HUES48 (cell line): Measurements from ENCODE around the gene FAM219B.
A peak's percentile ranks its signal among the peaks of the same experiment; 100 is the strongest.
"Not testable (repeated sequence)": the region's sequence is repeated elsewhere in the genome, so short reads cannot be mapped to it uniquely, and the experiment has no call there.

Experiments
- H3K27ac ChIP-seq: one replicate; pipeline ENCODE4 v1.7.0; 2013; ENCODE audit warnings: low read depth, low read length, inconsistent platforms
- H3K27me3 ChIP-seq: 2 replicates; pipeline ENCODE4 v1.6.1; 2013; ENCODE audit warnings: mild to moderate bottlenecking, low read length; ENCODE audit not compliant: control insufficient read depth, insufficient read depth
- H3K36me3 ChIP-seq: 2 replicates; pipeline ENCODE4 v1.6.1; 2013; ENCODE audit warnings: low read length; ENCODE audit not compliant: control insufficient read depth, insufficient read depth
- H3K4me1 ChIP-seq: 2 replicates; pipeline ENCODE4 v1.6.1; 2013; ENCODE audit warnings: mild to moderate bottlenecking, low read length; ENCODE audit not compliant: control insufficient read depth, insufficient read depth
- H3K4me3 ChIP-seq: 2 replicates; pipeline ENCODE4 v1.5.1; 2013; ENCODE audit warnings: mild to moderate bottlenecking, low read depth, low read length
- H3K9ac ChIP-seq: 2 replicates; pipeline ENCODE4 v1.6.1; 2013; ENCODE audit warnings: mild to moderate bottlenecking, low read depth, low read length, moderate library complexity
- H3K9me3 ChIP-seq: 2 replicates; pipeline ENCODE4 v1.6.1; 2013; ENCODE audit warnings: low read length; ENCODE audit not compliant: control insufficient read depth, insufficient read depth

The FAM219B gene

GRCh38 chr15:74889883-74890664 is 16.6 kb downstream of the FAM219B start, which contains the start of gene MPI:
Gene MPI, plus strand, starts transcription at chr15:74890042. Its CDS starts 32 bp downstream, at chr15:74890074.
- Histone ChIP-seq H3K4me3 (peak within 1 kb of the TSS; percentile 76), H3K4me1 (no peaks in the 10 kb centered on the region; the same call in 1 of the 2 replicates), H3K9ac (peak within 1 kb of the TSS; percentile 80), H3K27ac (peak within 1 kb of the TSS; percentile 25), H3K36me3 (peaks cover 26% of the 10 kb centered on the region), H3K27me3 (no peaks in the 10 kb centered on the region), H3K9me3 (no peaks in the 10 kb centered on the region)

GRCh38 chr15:74889390-74889882 is 17.2 kb downstream of the FAM219B start:
- Histone ChIP-seq H3K4me3 (peak overlapping the region; percentile 76), H3K4me1 (no peaks in the 10 kb centered on the region; the same call in 1 of the 2 replicates), H3K9me3 (no peaks in the 10 kb centered on the region), H3K36me3 (peaks cover 26% of the 10 kb centered on the region), H3K27ac (no peak overlapping the region), H3K27me3 (no peaks in the 10 kb centered on the region), H3K9ac (no peak overlapping the region)

- peaks cover 26% of the 10 kb centered on the region for H3K36me3 ChIP-seq
- H3K4me3 ChIP-seq: no peak overlapping the region
- H3K27ac ChIP-seq: no peak overlapping the region
- no peak overlapping the region for H3K9ac ChIP-seq
- no peaks in the 10 kb centered on the region for H3K9me3 ChIP-seq
- no peaks in the 10 kb centered on the region; the same call in 1 of the 2 replicates for H3K4me1 ChIP-seq
- H3K27me3 ChIP-seq: no peaks in the 10 kb centered on the region
Measured at GRCh38 chr15:74888716-74889115, 17.9 kb downstream of the FAM219B start.

GRCh38 chr15:74887537-74888193 is 19.0 kb downstream of the FAM219B start:
- not testable (repeated sequence) for H3K4me1 ChIP-seq, H3K27ac ChIP-seq, H3K4me3 ChIP-seq, H3K9ac ChIP-seq, H3K27me3 ChIP-seq, H3K9me3 ChIP-seq
- H3K36me3 ChIP-seq: peaks cover 15% of the 10 kb centered on the region

- Histone ChIP-seq H3K27me3 (no peaks in the 10 kb centered on the region), H3K4me3 (no peak overlapping the region), H3K36me3 (no peaks in the 10 kb centered on the region), H3K9me3 (peaks cover 6% of the 10 kb centered on the region), H3K9ac (no peak overlapping the region), H3K4me1 (no peaks in the 10 kb centered on the region; the same call in 1 of the 2 replicates), H3K27ac (no peak overlapping the region)
Measured at GRCh38 chr15:74885461-74885860, 21.2 kb downstream of the FAM219B start.

- Histone ChIP-seq H3K4me3 (no peak overlapping the region), H3K9ac (no peak overlapping the region), H3K4me1 (no peaks in the 10 kb centered on the region; the same call in 1 of the 2 replicates), H3K27ac (peak overlapping the region; percentile 37), H3K27me3 (no peaks in the 10 kb centered on the region), H3K9me3 (peaks cover 6% of the 10 kb centered on the region), H3K36me3 (no peaks in the 10 kb centered on the region)
Measured at GRCh38 chr15:74884428-74885223, 22.0 kb downstream of the FAM219B start.

GRCh38 chr15:74882528-74882927 is 24.1 kb downstream of the FAM219B start:
- no peaks in the 10 kb centered on the region for H3K27me3 ChIP-seq
- no peak overlapping the region for H3K27ac ChIP-seq
- H3K9ac ChIP-seq: no peak overlapping the region
- no peaks in the 10 kb centered on the region for H3K4me1 ChIP-seq
- H3K9me3 ChIP-seq: peaks cover 6% of the 10 kb centered on the region
- no peaks in the 10 kb centered on the region for H3K36me3 ChIP-seq
- no peak overlapping the region for H3K4me3 ChIP-seq

GRCh38 chr15:74878273-74878672 is 28.4 kb downstream of the FAM219B start:
- Histone ChIP-seq H3K36me3 (no peaks in the 10 kb centered on the region), H3K4me3 (no peak overlapping the region), H3K9me3 (peaks cover 6% of the 10 kb centered on the region), H3K9ac (no peak overlapping the region), H3K27ac (no peak overlapping the region), H3K27me3 (no peaks in the 10 kb centered on the region), H3K4me1 (no peaks in the 10 kb centered on the region)

GRCh38 chr15:74873756-74874424 is 32.8 kb downstream of the FAM219B start:
- Histone ChIP-seq H3K9ac (no peak overlapping the region), H3K4me3 (peak overlapping the region; percentile 95), H3K27me3 (no peaks in the 10 kb centered on the region), H3K9me3 (no peaks in the 10 kb centered on the region), H3K27ac (peak overlapping the region; percentile 56), H3K36me3 (no peaks in the 10 kb centered on the region; the same call in 1 of the 2 replicates), H3K4me1 (no peaks in the 10 kb centered on the region)

GRCh38 chr15:74873036-74873755 is 33.5 kb downstream of the FAM219B start, which contains the start of gene SCAMP2:
Gene SCAMP2, minus strand, starts transcription at chr15:74873365. Its CDS starts 110 bp downstream, at chr15:74873255.
- H3K27ac ChIP-seq: peak within 1 kb of the TSS; percentile 94
- no peaks in the 10 kb centered on the region for H3K27me3 ChIP-seq
- no peaks in the 10 kb centered on the region for H3K4me1 ChIP-seq

More at GRCh38 chr15:74873036-74873755, 33.5 kb downstream of the FAM219B start, which contains the start of gene SCAMP2:
- Histone ChIP-seq H3K36me3 (peaks cover 2% of the 10 kb centered on the region; the same call in 1 of the 2 replicates), H3K9ac (peak within 1 kb of the TSS; percentile 95), H3K9me3 (no peaks in the 10 kb centered on the region), H3K4me3 (peak within 1 kb of the TSS; percentile 95)
